ENCODE results near the gene AP2A1.

The AP2A1 gene

DNA sequence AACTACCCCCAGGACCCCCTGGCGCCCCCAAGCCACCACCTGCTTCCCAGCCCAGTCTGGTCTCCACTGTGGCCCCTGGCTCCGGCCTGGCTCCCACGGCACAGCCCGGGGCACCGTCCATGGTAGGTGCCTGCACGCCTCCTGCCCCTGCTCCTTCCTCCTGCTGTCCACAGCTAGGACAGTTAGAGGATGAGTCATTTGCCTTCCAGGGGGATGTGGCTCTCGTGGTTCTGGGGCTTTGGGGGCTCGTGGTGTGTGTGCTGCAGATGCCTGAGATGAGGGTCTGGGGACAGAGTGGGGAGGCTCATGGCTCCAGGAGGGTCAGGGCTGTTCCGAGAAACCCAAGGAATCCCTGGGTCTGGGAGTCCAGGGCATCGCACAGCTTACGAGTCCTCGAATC is 64.0 kb downstream of the AP2A1 start:
- Histone ChIP-seq H3K36me3 (peaks cover 94% of the 10 kb centered on the region), H3K27ac (peak overlapping the region; percentile 85), H3K27me3 (no peaks in the 10 kb centered on the region), H3K4me3 (ENCODE audit: low read depth in 1 of 2, low read length in 1 of 2) (no peak overlapping the region), H3K4me1 (ENCODE audit: control insufficient read depth in 1 of 2, insufficient read depth in 1 of 2, low read depth in 1 of 2, low read length in 1 of 2) (peaks cover 29 to 31% of the 10 kb centered on the region in 2 experiments), H3K9me3 (no peaks in the 10 kb centered on the region)
- no peak for TF ChIP-seq CTCF (IDR thresholded peaks at IDR 0.05)

DNA sequence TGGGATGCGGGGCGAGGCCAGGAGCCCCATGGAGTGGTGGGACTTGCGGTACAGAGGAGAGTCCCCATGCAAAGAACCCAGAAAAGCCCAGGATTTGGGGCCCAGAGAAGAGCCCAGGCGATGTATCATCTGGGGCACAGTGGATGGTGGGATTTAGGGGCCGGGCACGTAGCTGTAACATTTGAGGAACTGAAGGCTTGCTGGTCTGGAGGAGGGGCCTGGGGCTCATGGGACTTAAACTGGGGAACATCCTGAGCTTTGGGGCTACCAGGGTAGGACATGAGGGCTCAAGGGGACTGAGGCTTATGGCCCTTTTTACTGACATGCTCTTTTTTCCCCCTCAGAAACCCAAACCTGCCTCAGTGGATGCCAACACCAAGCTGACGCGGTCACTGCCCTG is 64.8 kb downstream of the AP2A1 start:
- no peaks in the 10 kb centered on the region for H3K9me3 ChIP-seq
- H3K27ac ChIP-seq = peak overlapping the region; percentile 85
- H3K4me3 ChIP-seq (ENCODE audit: low read depth in 1 of 2, low read length in 1 of 2) = peak overlapping the region in 1 of 2 experiments; percentile 53
- peaks cover 29 to 31% of the 10 kb centered on the region in 2 experiments for H3K4me1 ChIP-seq (ENCODE audit: control insufficient read depth in 1 of 2, insufficient read depth in 1 of 2, low read depth in 1 of 2, low read length in 1 of 2)
- TF ChIP-seq CTCF (IDR thresholded peaks at IDR 0.05) = no peak
- H3K27me3 ChIP-seq = no peaks in the 10 kb centered on the region
- H3K36me3 ChIP-seq = peaks cover 98% of the 10 kb centered on the region

GRCh38 chr19:49832556-49832955 is 65.8 kb downstream of the AP2A1 start:
- TF ChIP-seq CTCF (IDR thresholded peaks at IDR 0.05) = no peak
- Histone ChIP-seq H3K27ac (peak overlapping the region; percentile 85), H3K4me1 (ENCODE audit: control insufficient read depth in 1 of 2, insufficient read depth in 1 of 2, low read depth in 1 of 2, low read length in 1 of 2) (peaks cover 29 to 31% of the 10 kb centered on the region in 2 experiments), H3K9me3 (no peaks in the 10 kb centered on the region), H3K4me3 (ENCODE audit: low read depth in 1 of 2, low read length in 1 of 2) (peak overlapping the region; percentile 0 to 53), H3K36me3 (peaks cover 98% of the 10 kb centered on the region), H3K27me3 (no peaks in the 10 kb centered on the region)

DNA sequence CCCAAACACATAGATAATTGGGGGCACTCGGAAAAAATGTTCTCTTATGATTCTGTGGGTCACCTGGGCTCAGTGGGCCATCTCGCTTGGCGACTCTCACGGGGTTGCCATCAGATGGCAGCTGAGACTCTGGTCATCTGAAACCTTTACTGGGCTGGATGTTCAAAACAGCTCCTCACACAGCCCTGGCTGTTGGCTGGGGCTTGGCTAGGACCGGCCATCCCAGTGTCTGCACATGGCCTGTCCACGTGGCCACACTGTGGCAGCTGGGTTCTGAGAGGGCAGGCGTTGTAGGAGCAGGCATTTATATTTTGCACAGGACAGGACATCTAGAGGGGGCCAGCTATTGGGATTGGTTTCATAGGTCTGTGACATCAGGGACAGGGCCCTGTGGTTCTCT is 66.8 kb downstream of the AP2A1 start:
- Histone ChIP-seq H3K9me3 (no peaks in the 10 kb centered on the region), H3K36me3 (peaks cover 99% of the 10 kb centered on the region), H3K4me1 (ENCODE audit: control insufficient read depth in 1 of 2, insufficient read depth in 1 of 2, low read depth in 1 of 2, low read length in 1 of 2) (peaks cover 29 to 31% of the 10 kb centered on the region in 2 experiments), H3K27me3 (no peaks in the 10 kb centered on the region), H3K4me3 (ENCODE audit: low read depth in 1 of 2, low read length in 1 of 2) (no peak overlapping the region), H3K27ac (peak overlapping the region; percentile 85)
- no peak for TF ChIP-seq CTCF (IDR thresholded peaks at IDR 0.05)

DNA sequence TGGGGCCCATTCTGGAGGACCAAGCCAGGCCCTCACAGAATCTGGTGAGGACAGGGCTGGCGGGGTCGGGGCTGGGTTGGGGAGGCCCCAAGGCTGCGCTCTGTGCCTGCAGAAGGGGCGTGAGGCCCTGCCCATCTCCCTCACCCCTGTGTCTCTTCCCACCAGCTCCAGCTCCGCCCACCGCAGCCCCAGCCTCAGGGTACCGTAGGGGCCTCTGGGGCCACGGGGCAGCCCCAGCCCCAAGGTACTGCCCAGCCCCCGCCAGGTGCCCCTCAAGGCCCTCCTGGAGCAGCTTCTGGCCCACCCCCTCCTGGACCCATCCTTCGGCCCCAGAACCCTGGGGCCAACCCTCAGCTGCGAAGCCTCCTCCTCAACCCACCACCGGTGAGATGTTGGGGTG is 68.8 kb downstream of the AP2A1 start:
- Histone ChIP-seq H3K36me3 (peaks cover 99% of the 10 kb centered on the region), H3K4me3 (ENCODE audit: low read depth in 1 of 2, low read length in 1 of 2) (no peak overlapping the region), H3K27me3 (no peaks in the 10 kb centered on the region), H3K27ac (no peak overlapping the region), H3K4me1 (ENCODE audit: control insufficient read depth in 1 of 2, insufficient read depth in 1 of 2, low read depth in 1 of 2, low read length in 1 of 2) (peaks cover 28 to 29% of the 10 kb centered on the region in 2 experiments), H3K9me3 (no peaks in the 10 kb centered on the region)
- no peak for TF ChIP-seq CTCF (IDR thresholded peaks at IDR 0.05)
